T-helper 2 cell (primary cell): ENCODE data around the gene GBF1.
A peak's percentile ranks its signal among the peaks of the same experiment; 100 is the strongest.
"Not testable (repeated sequence)": the region's sequence is repeated elsewhere in the genome, so short reads cannot be mapped to it uniquely, and the experiment has no call there.

Source experiments
- DNase-seq, 5 experiments: peaks; one replicate each; pipeline versions ENCODE4 v3.0.0 to v3.0.0-alpha.2; 2012 to 2022

GBF1 gene

DNA sequence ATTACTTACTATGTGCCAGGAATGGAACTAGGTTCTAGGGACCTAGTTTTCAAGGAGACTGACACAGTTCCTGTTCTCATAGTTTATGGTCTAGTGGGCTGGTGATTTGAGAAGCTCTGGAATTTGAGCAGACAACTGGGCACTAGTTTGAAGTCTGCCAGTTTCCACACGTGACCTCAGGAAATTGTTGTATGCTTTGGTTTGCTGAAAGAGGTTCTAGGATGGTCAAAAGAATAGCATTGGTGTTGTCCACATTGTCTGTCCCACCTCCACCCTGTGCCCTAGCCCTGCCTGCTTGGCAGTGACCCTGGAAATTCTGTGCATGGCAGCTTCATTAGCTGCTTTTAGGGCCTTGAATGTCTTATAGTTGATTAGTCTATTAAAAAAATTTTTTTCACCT, 28.7 kb downstream of the GBF1 start:
- DNase-seq = no peak

DNA sequence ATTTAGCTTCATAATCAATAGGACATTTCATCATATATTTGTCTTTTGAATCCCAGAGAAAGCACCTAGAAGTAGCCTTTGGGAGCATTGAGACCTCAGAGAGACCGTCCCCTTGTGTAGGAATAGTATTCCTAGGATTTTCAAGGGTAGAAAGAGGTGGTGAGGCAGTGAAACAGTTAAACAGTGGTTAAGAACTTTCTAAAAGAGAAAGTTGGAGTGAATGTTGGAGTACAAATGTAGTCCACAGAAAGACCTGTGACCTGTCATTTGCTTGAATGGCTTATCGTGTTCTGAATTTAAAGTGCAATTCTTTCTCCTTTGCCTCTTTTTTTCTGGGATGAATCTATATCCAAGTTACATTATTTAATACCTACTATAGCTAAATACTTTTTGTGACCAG, 30.0 kb downstream of the GBF1 start:
- no peak for DNase-seq

DNA sequence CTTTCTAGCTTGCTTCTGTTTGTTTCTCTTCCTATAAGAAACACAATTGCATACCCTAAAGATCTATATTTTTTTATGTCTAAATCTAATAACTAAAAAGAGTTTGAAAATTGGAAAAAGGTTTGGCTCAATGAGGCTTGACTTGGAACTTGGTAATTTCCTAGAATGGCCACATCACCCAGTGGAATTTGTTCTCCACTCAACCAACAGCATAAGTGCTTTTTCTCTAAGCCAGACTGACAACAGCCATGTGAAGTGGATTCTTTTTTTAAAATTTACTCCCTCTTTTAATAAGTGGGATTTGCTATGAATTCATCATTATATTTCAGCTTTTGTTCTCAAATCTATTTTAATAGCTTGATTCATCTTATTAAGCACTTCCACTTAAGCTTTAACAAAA, 33.8 kb downstream of the GBF1 start:
- DNase-seq = no peak

DNA sequence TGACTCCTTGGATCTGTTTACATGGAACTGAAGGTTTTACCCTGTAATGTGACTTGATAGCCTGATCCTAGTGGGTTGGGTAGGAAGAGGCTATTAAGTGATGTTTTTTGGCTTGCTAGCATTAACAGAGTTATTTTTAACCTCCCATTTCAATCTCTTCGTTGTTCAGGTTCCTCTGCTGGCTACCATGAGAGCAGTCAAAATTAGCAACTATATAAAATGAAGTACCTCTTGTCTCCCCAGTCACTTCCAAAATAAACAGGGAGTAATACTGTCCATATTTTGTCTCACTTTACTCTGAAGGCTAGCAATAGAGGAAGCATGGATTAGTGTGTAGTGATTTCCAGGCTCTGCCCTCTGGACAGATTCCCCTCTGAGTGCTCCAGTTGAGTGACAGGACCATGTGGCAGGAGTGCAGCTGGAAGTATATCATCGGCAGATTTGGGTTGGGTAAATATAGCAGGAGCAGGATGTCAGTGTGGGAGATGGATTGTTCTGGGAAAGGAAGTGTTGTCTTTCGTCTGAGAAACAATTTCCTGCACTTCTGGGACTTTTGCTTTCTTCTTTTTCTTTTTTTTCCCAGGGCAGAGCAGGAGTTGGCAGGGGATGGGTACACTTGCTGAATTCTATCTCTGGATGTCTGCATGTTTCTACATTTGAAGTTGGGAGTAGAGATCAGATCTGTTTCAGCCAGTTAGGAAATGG, 35.2 kb downstream of the GBF1 start:
- no peak for DNase-seq

DNA sequence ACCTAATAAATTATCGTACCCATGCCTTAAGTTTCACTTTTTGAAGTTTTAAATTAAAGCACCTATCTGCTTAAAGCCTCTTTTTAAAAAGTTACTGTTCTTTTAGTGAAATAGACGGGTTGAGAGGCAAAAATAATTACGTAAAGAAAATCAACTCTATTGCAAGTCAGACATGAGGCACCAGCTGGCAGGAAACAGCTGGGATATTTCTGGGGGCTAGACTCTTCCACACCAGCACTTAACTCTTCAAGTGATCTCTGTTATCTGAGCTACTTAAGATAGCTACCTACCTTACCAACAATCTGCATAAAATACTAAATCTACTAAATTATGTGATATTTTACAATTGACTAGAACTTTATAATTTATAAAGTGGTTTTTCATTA, 35.8 kb downstream of the GBF1 start:
- no peak for DNase-seq

DNA sequence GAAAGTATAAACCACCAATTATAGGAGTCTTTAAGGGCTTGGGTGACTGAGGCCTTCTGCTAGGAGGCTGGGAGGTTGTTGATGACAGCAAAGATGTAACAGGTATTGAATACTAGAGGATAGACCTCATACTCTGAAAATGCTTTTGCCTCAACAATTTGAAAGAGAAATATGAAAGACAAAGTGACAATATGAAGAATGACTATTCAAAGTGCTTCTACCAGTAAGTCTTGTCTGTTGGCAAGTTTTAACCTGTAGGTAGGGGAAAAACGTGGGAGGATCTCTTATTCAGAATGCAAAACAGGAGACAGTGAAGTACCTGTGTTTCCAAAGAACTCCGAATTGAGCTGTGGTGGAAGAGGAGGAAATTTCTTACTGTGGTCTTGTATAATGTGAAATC, 38.2 kb downstream of the GBF1 start:
- no peak for DNase-seq

DNA sequence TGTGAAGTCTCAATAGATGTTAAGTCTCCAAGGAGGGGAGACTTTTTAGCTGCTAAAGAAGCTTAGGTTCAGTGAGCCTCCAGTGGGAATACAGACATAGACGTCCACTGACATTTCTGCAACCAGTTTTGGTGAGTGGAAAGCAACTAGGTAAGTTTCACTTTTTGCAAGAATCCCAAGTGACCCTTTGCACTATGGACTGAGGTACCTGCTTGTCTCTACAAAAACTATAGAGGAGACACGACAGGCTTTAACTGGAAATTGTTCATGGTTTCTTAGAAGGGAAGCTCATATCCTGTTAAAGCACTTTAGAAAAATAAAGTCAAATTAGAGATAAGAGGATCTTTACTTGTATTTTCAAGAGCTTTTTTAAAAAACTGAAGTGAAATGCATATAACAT, 38.6 kb downstream of the GBF1 start:
- DNase-seq = peak in 1 of 5 experiments; percentile 20

DNA sequence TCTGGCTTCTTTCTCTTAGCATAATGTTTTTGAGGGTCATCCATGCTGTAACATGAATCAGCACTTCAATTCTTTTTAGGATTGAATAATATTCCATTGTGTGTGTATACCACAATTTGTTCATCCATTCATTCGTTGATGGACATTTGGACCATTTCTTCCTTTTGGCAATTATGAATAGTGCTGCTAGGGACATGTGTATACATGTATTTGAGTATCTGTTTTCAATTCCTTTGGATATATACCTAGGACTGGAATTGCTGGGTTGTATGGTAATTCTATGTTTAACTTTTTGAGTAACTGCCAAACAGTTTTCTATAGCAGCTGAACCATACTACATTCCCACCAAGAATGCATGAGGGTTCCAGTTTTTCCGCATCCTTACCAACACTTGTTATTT, 39.2 kb downstream of the GBF1 start:
- DNase-seq = no peak

DNA sequence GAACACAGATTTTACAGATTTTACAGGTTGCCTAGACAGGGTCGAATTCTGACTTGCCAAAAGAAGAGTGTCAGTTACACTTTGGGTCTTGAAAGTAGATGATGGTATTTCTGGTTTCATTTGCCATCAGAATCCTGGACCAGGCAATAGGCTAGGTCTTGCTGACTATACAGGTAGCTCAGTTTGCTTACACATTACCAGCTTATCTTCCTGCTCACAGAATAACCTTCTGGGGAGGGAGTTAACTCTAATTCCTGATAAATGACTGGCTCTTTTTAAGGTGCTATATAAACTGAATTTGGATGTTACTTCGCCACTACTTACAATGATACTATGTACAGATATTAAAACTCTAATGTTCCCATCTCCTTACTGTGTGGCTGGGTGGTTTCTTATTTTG, 39.8 kb downstream of the GBF1 start:
- no peak for DNase-seq

DNA sequence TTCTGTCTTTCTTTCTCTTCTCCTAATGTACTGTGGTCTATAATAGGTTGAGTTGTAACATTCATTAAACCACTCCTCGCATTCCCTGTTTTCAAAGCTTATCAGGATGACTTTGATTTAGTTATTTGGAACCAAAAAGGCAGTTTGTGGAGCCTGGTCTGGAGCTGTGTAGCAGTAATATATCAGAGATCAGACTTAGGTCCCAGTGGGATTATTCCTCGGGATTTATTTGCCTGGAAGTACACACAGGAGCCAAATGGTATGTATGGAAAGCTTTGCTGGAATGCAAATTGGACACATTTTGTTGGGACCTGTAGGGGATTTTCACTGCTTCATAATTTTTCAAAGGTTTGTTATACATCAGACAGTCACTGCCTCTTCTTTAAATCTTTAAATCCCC, 40.9 kb downstream of the GBF1 start:
- DNase-seq = no peak

DNA sequence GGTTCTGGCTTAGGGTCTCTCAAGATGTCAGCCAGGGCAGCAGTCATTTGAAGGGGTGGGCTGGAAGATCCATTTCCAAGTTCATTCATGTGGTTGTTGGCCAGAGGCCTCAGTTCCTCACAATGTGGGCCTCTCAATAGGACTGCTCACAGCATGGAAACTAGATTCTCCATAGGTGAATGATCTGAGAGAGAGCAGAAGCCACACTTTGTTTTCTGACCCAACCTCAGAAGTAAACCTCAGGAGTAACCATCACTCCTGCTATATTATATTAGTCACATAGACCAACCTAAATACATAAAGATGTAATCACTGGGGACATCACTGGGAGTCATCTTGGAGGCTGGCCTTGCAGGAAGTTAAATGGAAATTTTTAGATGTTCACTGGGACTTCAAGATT, 42.2 kb downstream of the GBF1 start:
- DNase-seq = no peak

DNA sequence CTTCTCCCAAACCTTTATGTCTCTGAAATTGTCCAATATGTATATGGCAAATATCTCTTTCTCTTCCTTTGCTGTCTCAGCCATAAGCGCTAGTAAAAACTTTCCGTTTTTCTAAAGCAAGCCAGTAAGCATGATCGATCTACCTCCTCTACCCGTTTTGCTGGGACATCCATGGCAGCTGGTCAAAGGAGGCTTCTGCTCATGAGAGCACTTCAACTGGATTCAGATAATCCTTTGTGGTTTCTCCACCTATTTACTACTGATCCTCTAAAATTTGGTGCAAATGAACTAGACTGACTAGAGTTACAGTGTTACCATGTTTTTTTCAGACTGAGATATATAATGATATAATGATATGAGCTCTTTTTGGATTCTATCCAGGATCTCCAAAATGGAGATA, 42.7 kb downstream of the GBF1 start:
- no peak for DNase-seq

DNA sequence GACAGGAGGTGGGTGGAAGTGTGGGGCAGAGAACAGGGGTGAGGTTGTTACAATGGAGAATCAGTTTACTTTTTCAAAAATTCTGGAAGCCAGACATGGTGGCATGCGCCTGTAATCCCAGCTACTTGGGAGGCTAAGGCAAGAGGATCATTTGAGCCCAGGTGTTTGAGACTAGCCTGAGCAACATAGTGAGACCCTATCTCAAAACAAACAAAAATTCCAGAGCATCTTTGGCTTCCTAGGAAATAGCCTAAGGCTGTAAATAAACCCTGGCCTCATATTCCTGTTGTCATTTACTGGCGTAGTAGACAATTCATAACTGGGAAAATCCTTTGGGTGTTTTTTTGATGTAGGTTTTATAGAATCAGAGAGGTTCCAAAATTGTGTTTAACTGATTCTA, 44.0 kb downstream of the GBF1 start:
- DNase-seq = no peak

DNA sequence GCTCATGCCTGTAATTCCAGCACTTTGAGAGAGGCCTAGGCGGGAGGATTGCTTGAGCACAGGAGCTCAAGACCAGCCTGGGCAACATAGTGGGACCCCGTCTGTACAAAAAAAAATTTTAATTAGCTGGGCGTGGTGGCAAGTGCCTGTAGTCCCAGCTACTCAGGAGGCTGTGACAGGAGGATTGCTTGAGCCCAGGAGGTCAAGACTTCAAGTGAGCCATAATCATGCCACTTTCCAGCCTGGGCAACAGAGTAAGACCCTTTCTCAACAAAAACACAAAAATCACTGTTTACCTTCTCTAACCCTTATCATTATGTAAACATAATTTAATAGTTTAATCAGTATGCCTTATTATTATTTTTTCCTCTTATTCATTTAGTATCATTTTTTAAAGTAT, 44.5 kb downstream of the GBF1 start:
- no peak for DNase-seq

DNA sequence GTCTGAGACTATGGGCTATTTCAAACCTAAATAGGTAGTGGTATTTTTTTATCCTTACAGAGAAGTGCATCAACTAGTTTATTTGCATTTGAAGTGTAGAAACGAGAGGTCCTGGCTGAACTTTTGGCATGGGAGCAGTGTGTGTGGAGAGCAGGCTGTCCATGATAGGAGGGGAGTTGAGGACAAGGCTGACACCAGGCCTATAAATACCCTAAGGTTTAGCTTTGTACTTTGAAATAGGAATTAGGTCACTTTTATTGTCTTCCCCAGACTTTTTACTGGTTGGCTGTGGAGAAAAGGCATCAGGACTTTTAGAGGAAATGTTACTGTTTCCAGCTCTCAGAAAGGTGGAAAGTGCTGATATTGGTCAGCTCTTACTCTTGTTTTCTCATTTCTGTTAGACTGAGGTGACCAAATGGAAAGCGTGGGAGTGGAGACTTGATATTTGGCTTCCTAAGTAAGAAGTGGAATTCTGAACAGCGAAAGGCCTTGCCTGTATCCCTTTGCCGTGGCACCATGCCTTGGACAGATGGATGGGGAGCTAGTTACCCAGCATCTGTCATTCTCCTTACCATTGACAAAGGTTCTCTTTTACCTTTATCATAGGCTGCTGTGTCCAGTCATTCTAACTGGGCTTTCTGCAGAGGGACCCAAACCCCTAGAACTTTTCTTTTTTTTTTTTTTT, 46.0 kb downstream of the GBF1 start:
- no peak for DNase-seq

DNA sequence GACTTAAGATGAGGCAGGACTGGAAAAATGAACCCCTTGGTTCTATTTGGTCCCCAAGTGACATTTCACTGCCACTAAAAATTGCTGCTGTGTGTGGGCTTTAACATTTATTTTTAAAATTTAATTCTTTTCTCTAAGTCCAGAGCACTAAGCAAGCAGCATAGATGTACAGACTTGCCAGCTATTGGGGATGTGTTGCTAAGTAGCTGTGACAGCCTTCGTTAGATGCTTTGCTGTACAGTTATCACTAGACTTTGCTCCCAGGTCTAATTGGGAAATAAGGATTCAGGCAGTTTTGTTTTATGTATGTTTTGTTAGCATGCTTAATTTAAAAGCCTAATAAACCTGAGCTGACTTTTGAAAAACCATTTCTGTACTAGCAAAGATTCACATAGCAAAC, 51.8 kb downstream of the GBF1 start:
- no peak for DNase-seq

DNA sequence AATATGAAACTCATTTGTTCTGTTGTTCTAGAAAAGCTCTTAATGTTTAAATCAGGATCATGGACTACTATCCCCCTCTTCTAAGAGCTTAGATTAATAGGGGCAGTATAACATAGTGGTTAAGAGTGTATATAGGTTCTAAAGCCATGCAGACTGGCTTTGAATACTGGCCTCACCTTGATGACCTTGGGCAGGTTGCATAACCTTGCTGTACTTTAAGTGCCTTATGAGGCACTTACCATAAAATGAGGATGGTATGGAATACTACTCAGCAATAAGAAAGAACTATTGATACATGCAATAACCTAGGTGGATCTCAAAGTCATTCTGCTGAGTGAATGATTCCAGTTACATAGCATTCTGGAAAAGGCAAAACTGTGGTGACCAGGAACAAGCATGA, 53.6 kb downstream of the GBF1 start:
- DNase-seq = no peak

DNA sequence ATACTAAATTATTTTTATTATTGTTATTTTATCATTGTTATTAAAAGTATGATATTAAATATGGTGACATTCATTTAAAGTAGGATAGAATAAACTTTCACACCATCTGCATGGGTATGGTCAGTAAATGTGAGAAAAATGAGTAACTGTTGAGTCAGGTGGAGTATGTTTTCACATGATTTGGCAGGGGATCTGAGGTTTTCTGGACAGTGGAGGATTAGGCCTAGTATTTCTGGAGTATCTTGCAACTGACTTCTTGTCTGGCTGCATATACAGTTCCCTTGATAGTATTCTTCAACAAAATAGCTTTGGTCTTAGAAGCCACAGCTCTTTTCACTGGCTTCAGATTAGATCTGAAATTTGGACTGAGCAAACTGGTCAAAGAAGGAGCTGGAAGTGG, 54.5 kb downstream of the GBF1 start:
- no peak for DNase-seq

DNA sequence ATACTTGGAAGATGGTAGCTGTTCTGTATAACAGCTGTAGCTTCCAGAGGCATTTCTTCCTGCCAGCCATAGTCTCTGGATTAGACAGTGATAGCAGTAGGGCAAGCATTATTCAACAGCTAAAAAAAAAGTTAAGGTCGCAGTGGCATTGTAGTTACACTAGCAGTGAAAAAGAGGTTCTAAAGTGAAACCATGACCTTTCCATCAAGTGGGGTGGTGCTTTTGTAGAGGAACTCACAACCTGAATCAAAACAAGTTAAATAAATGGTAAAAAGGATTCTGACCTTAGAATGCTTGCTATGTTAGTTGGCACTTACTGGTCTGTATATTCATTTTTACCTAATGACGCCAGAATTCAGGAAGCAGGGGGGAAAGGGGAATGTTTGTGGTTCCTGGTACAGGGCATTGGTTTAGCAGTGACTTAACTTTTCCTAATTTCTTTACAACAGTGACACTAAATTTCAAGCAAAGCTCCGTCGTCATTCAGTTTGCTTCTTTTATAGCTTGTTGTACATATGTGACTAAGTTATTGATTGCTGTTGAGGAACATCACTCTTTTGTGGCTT, 55.0 kb downstream of the GBF1 start:
- DNase-seq = no peak

DNA sequence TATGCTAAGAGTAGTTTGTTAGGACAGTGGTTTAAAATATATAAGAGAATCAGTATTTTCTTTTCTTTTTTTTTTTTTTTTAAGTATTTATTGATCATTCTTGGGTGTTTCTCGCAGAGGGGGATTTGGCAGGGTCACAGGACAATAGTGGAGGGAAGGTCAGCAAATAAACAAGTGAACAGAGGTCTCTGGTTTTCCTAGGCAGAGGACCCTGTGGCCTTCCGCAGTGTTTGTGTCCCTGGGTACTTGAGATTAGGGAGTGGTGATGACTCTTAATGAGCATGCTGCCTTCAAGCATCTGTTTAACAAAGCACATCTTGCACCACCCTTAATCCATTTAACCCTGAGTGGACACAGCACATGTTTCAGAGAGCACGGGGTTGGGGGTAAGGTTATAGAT, 55.6 kb downstream of the GBF1 start:
- DNase-seq = not testable (repeated sequence)

DNA sequence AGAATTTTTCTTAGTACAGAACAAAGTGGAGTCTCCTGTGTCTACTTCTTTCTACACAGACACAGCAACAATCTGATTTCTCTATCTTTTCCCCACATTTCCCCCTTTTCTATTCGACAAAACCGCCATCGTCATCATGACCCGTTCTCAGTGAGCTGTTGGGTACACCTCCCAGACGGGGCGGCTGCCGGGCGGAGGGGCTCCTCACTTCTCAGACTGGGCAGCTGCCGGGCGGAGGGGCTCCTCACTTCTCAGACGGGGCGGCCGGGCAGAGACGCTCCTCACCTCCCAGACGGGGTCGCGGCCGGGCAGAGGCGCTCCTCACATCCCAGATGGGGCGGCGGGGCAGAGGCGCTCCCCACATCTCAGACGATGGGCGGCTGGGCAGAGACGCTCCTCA, 56.0 kb downstream of the GBF1 start:
- not testable (repeated sequence) for DNase-seq

DNA sequence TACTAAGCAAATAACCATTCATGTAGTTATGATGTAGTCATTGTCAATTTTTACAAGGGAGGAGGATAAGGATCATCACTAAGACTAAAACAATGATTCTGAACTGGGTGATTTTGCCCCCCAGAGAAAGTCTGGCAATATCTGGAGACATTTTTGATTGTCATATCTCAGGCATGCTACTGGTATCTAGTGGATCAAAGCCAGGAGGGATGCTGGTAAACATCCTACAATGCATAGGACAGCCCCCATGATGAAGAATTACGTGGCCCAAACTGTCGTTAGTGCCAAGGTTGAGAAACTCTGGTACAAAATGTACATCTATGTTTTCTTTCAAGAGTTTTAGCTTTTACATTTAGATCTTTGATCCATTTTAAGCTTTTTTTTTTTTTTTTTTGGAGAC, 57.3 kb downstream of the GBF1 start:
- no peak for DNase-seq

DNA sequence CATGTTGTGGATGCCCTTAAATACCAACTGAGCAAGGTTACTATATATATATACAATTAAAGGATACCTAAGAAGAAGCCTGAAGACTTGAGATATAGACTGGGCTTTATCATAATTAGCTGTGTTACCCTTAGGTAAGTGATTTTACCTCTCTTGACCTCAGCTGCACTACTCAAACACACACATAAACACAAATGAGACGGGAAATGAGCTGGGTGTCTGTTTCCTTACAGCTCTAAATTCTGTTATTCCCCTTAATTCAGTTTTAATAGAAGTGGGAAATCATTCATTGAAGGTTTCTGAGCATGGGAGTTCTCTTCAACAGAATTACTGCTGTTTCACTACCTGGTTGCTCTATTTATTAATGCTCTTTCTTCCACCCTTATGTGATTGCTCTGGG, 60.7 kb downstream of the GBF1 start:
- no peak for DNase-seq

DNA sequence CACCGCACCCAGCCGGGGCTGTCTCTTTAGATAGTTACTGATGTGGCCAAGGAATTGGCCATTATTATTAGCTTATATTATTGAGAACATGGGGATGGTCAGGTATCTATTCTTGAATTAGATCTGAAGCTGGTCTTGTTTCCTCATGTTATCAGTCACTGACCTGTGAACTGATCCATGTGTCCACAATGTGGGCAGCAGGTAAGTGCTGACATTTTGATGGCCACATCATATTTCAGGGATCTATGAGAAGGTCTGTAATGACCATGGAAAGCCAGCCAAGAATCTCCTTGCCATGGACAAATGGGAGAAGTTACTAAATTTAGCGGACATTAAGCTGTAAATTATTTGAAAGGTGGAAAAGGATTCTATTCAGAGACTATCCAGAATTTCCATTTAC, 61.4 kb downstream of the GBF1 start:
- no peak for DNase-seq

DNA sequence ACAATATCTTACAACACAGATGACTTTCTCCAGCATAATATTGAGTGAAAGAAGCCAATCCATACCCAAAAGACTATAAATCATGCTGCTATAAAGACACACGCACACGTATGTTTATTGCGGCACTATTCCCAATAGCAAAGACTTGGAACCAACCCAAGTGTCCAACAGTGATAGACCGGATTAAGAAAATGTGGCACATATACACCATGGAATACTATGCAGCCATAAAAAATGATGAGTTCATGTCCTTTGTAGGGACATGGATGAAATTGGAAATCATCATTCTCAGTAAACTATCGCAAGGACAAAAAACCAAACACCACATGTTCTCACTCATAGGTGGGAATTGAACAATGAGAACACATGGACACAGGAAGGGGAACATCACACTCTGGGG, 63.0 kb downstream of the GBF1 start:
- not testable (repeated sequence) for DNase-seq
